ENCODE data around the gene STAT2.

DNA sequence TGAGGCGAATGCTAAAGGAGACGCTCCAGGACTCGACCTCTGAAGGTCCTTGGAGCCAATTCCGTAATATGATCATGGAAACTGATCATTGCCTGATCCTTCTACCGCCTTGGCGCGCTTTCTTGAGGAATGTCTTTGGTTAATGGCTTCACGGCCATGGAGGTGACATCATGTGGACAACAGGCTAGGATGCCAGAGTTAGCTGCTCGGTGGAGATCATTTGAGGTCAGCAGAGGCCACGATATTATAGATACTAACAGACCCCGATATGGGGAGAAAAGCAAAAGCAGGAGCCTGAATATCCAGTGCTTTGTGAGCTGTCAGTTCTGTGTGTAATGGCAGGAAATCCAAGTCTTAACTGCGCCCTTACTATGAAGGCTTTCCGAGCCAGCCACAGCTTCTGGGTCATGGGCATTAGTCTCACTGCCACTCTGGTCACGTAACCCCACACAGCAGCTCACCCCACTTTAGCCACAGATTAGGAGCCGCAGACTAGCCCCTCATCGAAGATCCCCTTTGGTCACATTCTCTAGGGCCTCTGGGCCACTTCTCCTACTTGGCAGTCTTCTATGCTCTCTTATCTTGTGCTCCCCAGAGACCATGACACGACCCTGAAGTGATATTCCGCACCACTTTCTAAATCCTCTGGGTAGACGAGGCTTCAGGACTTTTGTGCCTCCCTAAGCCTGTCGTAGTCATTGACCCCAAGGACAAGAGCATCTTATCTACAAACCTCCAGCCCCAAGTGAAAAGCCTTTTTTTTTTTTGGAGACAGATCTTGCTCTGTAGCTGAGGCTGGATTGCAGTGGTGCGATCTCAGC is 59.1 kb downstream of the STAT2 start:
- TF ChIP-seq SMC3 (IDR thresholded peaks at IDR 0.05; ENCODE audit: low read depth, low read length), result no peak
- TF ChIP-seq, protein P1, sequence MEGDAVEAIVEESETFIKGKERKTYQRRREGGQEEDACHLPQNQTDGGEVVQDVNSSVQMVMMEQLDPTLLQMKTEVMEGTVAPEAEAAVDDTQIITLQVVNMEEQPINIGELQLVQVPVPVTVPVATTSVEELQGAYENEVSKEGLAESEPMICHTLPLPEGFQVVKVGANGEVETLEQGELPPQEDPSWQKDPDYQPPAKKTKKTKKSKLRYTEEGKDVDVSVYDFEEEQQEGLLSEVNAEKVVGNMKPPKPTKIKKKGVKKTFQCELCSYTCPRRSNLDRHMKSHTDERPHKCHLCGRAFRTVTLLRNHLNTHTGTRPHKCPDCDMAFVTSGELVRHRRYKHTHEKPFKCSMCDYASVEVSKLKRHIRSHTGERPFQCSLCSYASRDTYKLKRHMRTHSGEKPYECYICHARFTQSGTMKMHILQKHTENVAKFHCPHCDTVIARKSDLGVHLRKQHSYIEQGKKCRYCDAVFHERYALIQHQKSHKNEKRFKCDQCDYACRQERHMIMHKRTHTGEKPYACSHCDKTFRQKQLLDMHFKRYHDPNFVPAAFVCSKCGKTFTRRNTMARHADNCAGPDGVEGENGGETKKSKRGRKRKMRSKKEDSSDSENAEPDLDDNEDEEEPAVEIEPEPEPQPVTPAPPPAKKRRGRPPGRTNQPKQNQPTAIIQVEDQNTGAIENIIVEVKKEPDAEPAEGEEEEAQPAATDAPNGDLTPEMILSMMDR (conservative IDR thresholded peaks at IDR 0.05; ENCODE audit: low read depth, low read length), result no peak
- no peak for TF ChIP-seq POLR2A (IDR thresholded peaks at IDR 0.05; ENCODE audit: low read depth, low read length)
- no peak for TF ChIP-seq RAD21 (IDR thresholded peaks at IDR 0.05; ENCODE audit: low read length)
- TF ChIP-seq BHLHE40 (IDR thresholded peaks at IDR 0.05; ENCODE audit: low read depth, low read length), result no peak
- TF ChIP-seq MAZ (IDR thresholded peaks at IDR 0.05; ENCODE audit: borderline replicate concordance, low read depth, low read length), result no peak
- no peak for TF ChIP-seq RFX5 (IDR thresholded peaks at IDR 0.05; ENCODE audit: low read depth, low read length)
- TF ChIP-seq, protein P2, sequence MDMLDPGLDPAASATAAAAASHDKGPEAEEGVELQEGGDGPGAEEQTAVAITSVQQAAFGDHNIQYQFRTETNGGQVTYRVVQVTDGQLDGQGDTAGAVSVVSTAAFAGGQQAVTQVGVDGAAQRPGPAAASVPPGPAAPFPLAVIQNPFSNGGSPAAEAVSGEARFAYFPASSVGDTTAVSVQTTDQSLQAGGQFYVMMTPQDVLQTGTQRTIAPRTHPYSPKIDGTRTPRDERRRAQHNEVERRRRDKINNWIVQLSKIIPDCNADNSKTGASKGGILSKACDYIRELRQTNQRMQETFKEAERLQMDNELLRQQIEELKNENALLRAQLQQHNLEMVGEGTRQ (IDR thresholded peaks at IDR 0.05; ENCODE audit: low read depth, low read length), result no peak
- TF ChIP-seq RCOR1 (IDR thresholded peaks at IDR 0.05; ENCODE audit: insufficient replicate concordance, low read length), result no peak
- no peak for TF ChIP-seq CHD1 (IDR thresholded peaks at IDR 0.05; ENCODE audit: low read depth, low read length)
- no peak for TF ChIP-seq CEBPB (IDR thresholded peaks at IDR 0.05; ENCODE audit: low read depth, low read length)
- TF ChIP-seq NFE2L2 (IDR thresholded peaks at IDR 0.05; ENCODE audit: low read depth, low read length), result no peak

All from IMR-90 (cell line).